HG03095 (cell line): ENCODE data around the gene SH2D7.

Source experiments
- ATAC-seq: cut with Tn5 transposase; IDR thresholded peaks from one replicate; pipeline ENCODE4 v1.9.1; 2021; ENCODE audit warnings: moderate library complexity; ENCODE audit not compliant: unreplicated experiment

The SH2D7 gene

GRCh38 chr15:78077053-78077870 is 15.1 kb upstream of the SH2D7 start, which contains the start of gene TBC1D2B:
Gene TBC1D2B (minus strand): TSS chr15:78077711. CDS start chr15:78077652, 59 bp downstream.
- ATAC-seq = peak; percentile 55

GRCh38 chr15:78077871-78078210 is 14.5 kb upstream of the SH2D7 start:
- no peak for ATAC-seq

GRCh38 chr15:78079298-78080087 is 12.9 kb upstream of the SH2D7 start:
- ATAC-seq = no peak

GRCh38 chr15:78080088-78080460 is 12.3 kb upstream of the SH2D7 start:
- ATAC-seq = no peak

GRCh38 chr15:78082106-78082742 is 10.1 kb upstream of the SH2D7 start:
- no peak for ATAC-seq

GRCh38 chr15:78082743-78083110 is 9.6 kb upstream of the SH2D7 start:
- no peak for ATAC-seq

- no peak for ATAC-seq
Measured at GRCh38 chr15:78083186-78083585, 9.2 kb upstream of the SH2D7 start.

GRCh38 chr15:78083687-78084448 is 8.5 kb upstream of the SH2D7 start:
- ATAC-seq = no peak

GRCh38 chr15:78084449-78084750 is 8.0 kb upstream of the SH2D7 start:
- no peak for ATAC-seq

GRCh38 chr15:78085928-78086327 is 6.4 kb upstream of the SH2D7 start:
- ATAC-seq = no peak

- ATAC-seq = no peak
Measured at GRCh38 chr15:78087951-78088772, 4.2 kb upstream of the SH2D7 start.

GRCh38 chr15:78088773-78089080 is 3.6 kb upstream of the SH2D7 start:
- no peak for ATAC-seq

GRCh38 chr15:78090422-78091063 is 1.8 kb upstream of the SH2D7 start:
- no peak for ATAC-seq

- ATAC-seq = no peak
Measured at GRCh38 chr15:78093242-78094020, 1.1 kb downstream of the SH2D7 start.

- no peak for ATAC-seq
Measured at GRCh38 chr15:78097667-78098066, 5.3 kb downstream of the SH2D7 start.

- ATAC-seq = no peak
Measured at GRCh38 chr15:78098131-78098755, 5.9 kb downstream of the SH2D7 start.

- no peak for ATAC-seq
Measured at GRCh38 chr15:78100886-78101285, 8.5 kb downstream of the SH2D7 start.

GRCh38 chr15:78101423-78102105 is 9.2 kb downstream of the SH2D7 start:
- no peak for ATAC-seq
